A549 (cell line): ENCODE results near the gene FBXW5. TPM values are rescaled to one million over a fixed set of nuclear protein-coding genes. Genes with fewer than 3 reads are reported as not detected.

Experiments
- ATAC-seq, 2 experiments: fragments of 200-7000 bp in 1 of 2; fragments of >200 bp in 1 of 2; cut with Nextera tagmentation in 1 of 2; cut with Tn5 transposase in 1 of 2; 3 replicates each; pipeline versions ENCODE4 v1.8.0 to v1.9.1; 2018 to 2020; ENCODE audit warnings: mild to moderate bottlenecking in 1 of 2, moderate library complexity in 1 of 2
- CTCF ChIA-PET: fragments of 300-600 bp; sonication (Branson Sonifier 250); formaldehyde crosslinking; extraction: SDS; loops from one replicate; lab custom pipeline; 2021; ENCODE audit warnings: antibody characterized with exemption, inconsistent platforms; lab: Yijun Ruan, JAX
- POLR2A ChIA-PET: fragments of 350-600 bp; formaldehyde crosslinking; extraction: SDS; loops from one replicate; lab custom pipeline; 2021; ENCODE audit warnings: antibody characterized with exemption, inconsistent platforms; lab: Yijun Ruan, JAX
- DNase-seq, 2 experiments: peaks; one replicate each; pipeline versions ENCODE4 v3.0.0 to v3.0.0-alpha.2; 2011 to 2016; ENCODE audit warnings: low read depth in 1 of 2, low spot score in 1 of 2
- FAIRE-seq: peaks from 2 replicates; lab custom pipeline; 2011; peaks lifted over from hg19 to GRCh38; lab: Jason Lieb, UNC
- H3K27ac ChIP-seq, 2 experiments: fragments of >200 bp; sonication (Bioruptor Twin); formaldehyde crosslinking; 3 replicates each; pipeline ENCODE4 v1.5.1; 2016 to 2017
- H3K4me1 ChIP-seq: fragments of >200 bp; sonication (Bioruptor Twin); formaldehyde crosslinking; 3 replicates; pipeline ENCODE4 v1.6.1; 2016
- H3K4me2 ChIP-seq: fragments of >200 bp; sonication (Bioruptor Twin); formaldehyde crosslinking; 3 replicates; pipeline ENCODE4 v1.6.1; 2016
- H3K4me3 ChIP-seq: fragments of >200 bp; sonication (Bioruptor Twin); formaldehyde crosslinking; 3 replicates; pipeline ENCODE4 v1.5.1; 2016
- H3K9me3 ChIP-seq: fragments of >200 bp; sonication (Bioruptor Twin); formaldehyde crosslinking; 3 replicates; pipeline ENCODE4 v1.6.1; 2016
- EHMT2 ChIP-seq: fragments of 200-600 bp; sonication (generic); IDR thresholded peaks from 2 replicates; pipeline ENCODE4 v1.6.1; 2016; ENCODE audit warnings: antibody characterized with exemption, low read depth, mild to moderate bottlenecking, moderate library complexity
- HMGXB4 ChIP-seq: fragments of 250-450 bp; sonication (Bioruptor Pico); IDR thresholded peaks from 2 replicates; pipeline ENCODE4 v1.5.0; 2021; ENCODE audit warnings: mild to moderate bottlenecking, moderate library complexity, borderline replicate concordance
- HOXB13 ChIP-seq: fragments of 250-450 bp; sonication (Bioruptor Pico); IDR thresholded peaks from 2 replicates; pipeline ENCODE4 v1.5.0; 2020; ENCODE audit warnings: low read depth, mild to moderate bottlenecking, moderate library complexity
- KDM5A ChIP-seq: fragments of 200-600 bp; sonication (generic); IDR thresholded peaks from 2 replicates; pipeline ENCODE4 v1.6.1; 2016; ENCODE audit warnings: antibody characterized with exemption, mild to moderate bottlenecking
- MAFK ChIP-seq: fragments of 450-650 bp; IDR thresholded peaks from 2 replicates; pipeline ENCODE4 v1.6.1; 2014; ENCODE audit not compliant: partially characterized antibody
- MAX ChIP-seq: IDR thresholded peaks from 2 replicates; pipeline ENCODE4 v1.6.1; 2012
- MAZ ChIP-seq: fragments of 150-350 bp; IDR thresholded peaks from 2 replicates; pipeline ENCODE4 v1.6.1; 2014; ENCODE audit warnings: antibody characterized with exemption, low read depth, low read length, borderline replicate concordance
- NFE2L2 ChIP-seq: fragments of 150-350 bp; conservative IDR thresholded peaks from 2 replicates; pipeline ENCODE4 v1.6.1; 2014; ENCODE audit warnings: low read length
- POLR2AphosphoS2 ChIP-seq: conservative IDR thresholded peaks from 2 replicates; pipeline ENCODE4 v1.6.1; 2012; ENCODE audit warnings: low read length, improper control_type of control experiment, inconsistent platforms
- SMC3 ChIP-seq: fragments of >200 bp; sonication (Bioruptor Twin); formaldehyde crosslinking; IDR thresholded peaks from 3 replicates; pipeline ENCODE4 v1.6.1; 2018; ENCODE audit warnings: inconsistent platforms
- WGBS: methylation state at CpG from one replicate; pipeline ENCODE4 v1.1.6; 2017; ENCODE audit errors: missing lambda C conversion rate; 5-methylcytosine and 5-hydroxymethylcytosine counted together
- polyA plus RNA-seq, 4 experiments: library from polyadenylated mRNA; depleted of rRNA in 3 of 4; stranded (reverse); fragments of >200 nt; fragmentation: RNase III in 1 of 4; extraction: RNeasy Plus Mini Kit Qiagen cat#74134 plus additional on column Dnase treatment in 1 of 4; gene quantifications; 2 replicates in 3 of 4; 3 replicates in 1 of 4; pipeline ENCODE4 v1.2.3, GENCODE V29; 2011 to 2017
- TF ChIP-seq, protein P1 (sequence below): fragments of >200 bp; sonication (Bioruptor Twin); formaldehyde crosslinking; IDR thresholded peaks from 3 replicates; pipeline ENCODE4 v1.6.1; 2016
- TF ChIP-seq, protein P2 (sequence below): fragments of 150-350 bp; IDR thresholded peaks from 2 replicates; pipeline ENCODE4 v1.6.1; 2014; ENCODE audit warnings: low read depth, mild to moderate bottlenecking, low read length
- TF ChIP-seq, protein P3 (sequence below): fragments of 450-650 bp; IDR thresholded peaks from 2 replicates; pipeline ENCODE4 v1.6.1; 2014; ENCODE audit warnings: antibody characterized with exemption

Gene FBXW5
- polyA plus RNA-seq, 2 of the 4 experiments (the other 2 are of a cell fraction) = 37.5 to 59.5 TPM

- Histone ChIP-seq H3K4me3 (no peak overlapping the region), H3K9me3 (no peaks in the 10 kb centered on the region), H3K27ac (no peak overlapping the region), H3K4me1 (peaks cover 6% of the 10 kb centered on the region; the same call in 1 of the 3 replicates), H3K4me2 (no peak overlapping the region)
- TF ChIP-seq HOXB13 (CRISPR knock-in tag) (no peak), SMC3 (no peak)
- WGBS = 89% methylated on average over 16 of the region's 16 CpGs
- ChIA-PET CTCF (interaction anchor here (0.8 to 1.7 kb wide), 5 partner anchors 8 to 48 kb away, joined by 3 to 6 read pairs (median 4); partner anchors contain the start of gene ABCA2), POLR2A (interaction anchor here (2.1 kb wide), 1 partner anchor 11 kb away, joined by 7 read pairs; the partner anchor contains the start of gene PAXX)
- ATAC-seq = no peak
- no peak for DNase-seq
- no peak for FAIRE-seq
Observed at GRCh38 chr9:136980669-136981478, 36.3 kb upstream of the FBXW5 start.

DNA sequence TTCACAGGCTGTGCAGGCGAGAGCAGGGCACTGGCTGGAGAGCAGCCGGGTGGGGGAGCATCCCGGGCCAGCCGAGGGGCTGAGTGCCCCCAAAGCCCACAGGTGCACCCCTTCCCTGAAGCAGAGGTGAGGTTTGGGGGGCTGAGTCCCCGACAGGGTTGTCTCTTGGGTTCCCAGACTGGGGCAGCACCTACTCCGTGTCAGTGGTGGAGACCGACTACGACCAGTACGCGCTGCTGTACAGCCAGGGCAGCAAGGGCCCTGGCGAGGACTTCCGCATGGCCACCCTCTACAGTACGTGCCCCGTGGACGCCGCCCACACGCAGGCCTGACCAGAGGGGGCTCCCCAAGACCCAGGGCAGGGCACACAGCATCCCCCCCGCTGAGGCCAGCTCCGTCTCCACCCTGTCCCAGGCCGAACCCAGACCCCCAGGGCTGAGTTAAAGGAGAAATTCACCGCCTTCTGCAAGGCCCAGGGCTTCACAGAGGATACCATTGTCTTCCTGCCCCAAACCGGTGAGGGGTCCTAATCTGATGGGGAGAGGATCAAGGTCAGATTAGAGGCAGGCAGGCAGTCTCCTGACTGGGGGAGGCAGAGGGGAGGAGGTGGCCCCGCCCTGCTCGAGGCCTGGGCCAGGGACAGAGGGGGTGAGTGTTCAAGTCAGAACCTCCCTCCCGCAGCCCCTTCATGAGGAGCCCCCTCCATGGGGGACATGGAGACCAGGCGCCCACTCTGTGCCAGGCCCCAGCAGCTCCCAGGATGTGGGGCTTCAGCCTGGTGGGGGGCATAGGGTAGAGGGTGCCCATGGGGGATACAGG, 35.4 kb upstream of the FBXW5 start:
- DNase-seq (no peak), ATAC-seq (no peak), FAIRE-seq (no peak)
- Histone ChIP-seq H3K27ac (no peak overlapping the region), H3K4me2 (no peak overlapping the region), H3K4me1 (peaks cover 10% of the 10 kb centered on the region), H3K4me3 (no peak overlapping the region), H3K9me3 (no peaks in the 10 kb centered on the region)
- TF ChIP-seq, protein P1, sequence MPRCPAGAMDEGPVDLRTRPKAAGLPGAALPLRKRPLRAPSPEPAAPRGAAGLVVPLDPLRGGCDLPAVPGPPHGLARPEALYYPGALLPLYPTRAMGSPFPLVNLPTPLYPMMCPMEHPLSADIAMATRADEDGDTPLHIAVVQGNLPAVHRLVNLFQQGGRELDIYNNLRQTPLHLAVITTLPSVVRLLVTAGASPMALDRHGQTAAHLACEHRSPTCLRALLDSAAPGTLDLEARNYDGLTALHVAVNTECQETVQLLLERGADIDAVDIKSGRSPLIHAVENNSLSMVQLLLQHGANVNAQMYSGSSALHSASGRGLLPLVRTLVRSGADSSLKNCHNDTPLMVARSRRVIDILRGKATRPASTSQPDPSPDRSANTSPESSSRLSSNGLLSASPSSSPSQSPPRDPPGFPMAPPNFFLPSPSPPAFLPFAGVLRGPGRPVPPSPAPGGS = no peak
- TF ChIP-seq, protein P2, sequence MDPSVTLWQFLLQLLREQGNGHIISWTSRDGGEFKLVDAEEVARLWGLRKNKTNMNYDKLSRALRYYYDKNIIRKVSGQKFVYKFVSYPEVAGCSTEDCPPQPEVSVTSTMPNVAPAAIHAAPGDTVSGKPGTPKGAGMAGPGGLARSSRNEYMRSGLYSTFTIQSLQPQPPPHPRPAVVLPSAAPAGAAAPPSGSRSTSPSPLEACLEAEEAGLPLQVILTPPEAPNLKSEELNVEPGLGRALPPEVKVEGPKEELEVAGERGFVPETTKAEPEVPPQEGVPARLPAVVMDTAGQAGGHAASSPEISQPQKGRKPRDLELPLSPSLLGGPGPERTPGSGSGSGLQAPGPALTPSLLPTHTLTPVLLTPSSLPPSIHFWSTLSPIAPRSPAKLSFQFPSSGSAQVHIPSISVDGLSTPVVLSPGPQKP = no peak
- TF ChIP-seq MAFK = no peak
- no peak for TF ChIP-seq MAX
- no peak for TF ChIP-seq EHMT2
- no peak for TF ChIP-seq HMGXB4
- TF ChIP-seq KDM5A = no peak
- TF ChIP-seq MAZ = no peak
- no peak for TF ChIP-seq NFE2L2
- TF ChIP-seq, protein P3, sequence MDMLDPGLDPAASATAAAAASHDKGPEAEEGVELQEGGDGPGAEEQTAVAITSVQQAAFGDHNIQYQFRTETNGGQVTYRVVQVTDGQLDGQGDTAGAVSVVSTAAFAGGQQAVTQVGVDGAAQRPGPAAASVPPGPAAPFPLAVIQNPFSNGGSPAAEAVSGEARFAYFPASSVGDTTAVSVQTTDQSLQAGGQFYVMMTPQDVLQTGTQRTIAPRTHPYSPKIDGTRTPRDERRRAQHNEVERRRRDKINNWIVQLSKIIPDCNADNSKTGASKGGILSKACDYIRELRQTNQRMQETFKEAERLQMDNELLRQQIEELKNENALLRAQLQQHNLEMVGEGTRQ = no peak
- TF ChIP-seq POLR2AphosphoS2 = no peak
- POLR2A ChIA-PET = interaction anchor here (2.1 kb wide), 1 partner anchor 12 kb away, joined by 7 read pairs; the partner anchor contains the start of gene PAXX
- CTCF ChIA-PET = interaction anchor here (0.8 to 1.7 kb wide), 4 partner anchors 9 to 49 kb away, joined by 3 to 6 read pairs (median 4); partner anchors contain the start of gene ABCA2
- WGBS = 90% methylated on average over 13 of the region's 26 CpGs
